Measurements from ENCODE around the gene MAML2.

MAML2 gene

GRCh38 chr11:96265220-96265737 is 77.7 kb downstream of the MAML2 start:
- no peak for DNase-seq

GRCh38 chr11:96264364-96264763 is 78.6 kb downstream of the MAML2 start:
- no peak for DNase-seq

DNA sequence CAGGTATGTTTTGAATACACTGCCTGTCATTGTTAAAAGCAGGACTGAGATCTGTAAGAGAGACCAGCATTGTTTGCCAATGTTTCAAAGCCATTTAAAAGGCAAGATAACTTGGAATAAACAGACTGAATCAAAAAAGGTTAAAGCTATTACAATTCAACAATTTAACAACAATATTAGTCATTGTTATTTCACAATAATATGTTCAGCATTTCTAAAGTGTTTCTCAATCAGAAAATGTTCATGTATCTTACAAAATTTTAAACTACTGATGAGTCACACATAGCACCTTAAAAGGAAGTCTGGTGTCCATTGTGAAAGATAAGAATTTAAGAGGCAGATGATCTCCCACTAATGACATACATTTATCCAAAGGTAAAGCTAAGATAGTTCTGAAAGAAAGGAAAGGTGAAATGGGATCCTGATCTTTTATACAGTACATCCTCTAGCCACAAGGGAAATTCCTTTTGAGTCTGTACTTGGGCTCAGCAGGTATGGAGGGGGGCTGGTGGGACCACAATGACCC is 79.7 kb downstream of the MAML2 start:
- DNase-seq = no peak

- DNase-seq = no peak
Measured at GRCh38 chr11:96260532-96260931, 82.5 kb downstream of the MAML2 start.

DNA sequence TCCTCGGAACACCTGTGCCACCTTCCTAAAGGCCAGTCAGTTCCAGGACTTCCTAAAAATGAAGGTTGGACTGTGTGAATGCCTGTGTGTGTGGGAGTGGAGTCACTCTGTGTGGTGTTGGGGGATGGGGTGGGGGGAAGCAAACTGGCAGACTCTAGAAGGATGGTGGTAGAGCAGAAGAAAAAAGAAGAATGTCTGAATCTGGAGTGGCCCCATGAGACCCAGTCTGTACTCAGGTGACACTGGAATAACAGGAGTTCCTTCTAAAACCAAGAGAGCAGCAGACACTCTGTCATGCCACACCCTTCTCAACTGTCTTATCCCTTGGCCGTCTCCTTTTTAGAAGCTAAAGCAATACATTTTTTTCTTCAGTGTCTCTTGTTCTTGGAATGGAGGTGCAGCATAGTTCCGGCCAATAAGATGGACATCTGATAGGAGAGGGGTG is 82.9 kb downstream of the MAML2 start:
- DNase-seq = peak; percentile 33

GRCh38 chr11:96259134-96259830 is 83.7 kb downstream of the MAML2 start:
- no peak for DNase-seq

- DNase-seq = peak; percentile 66
Measured at GRCh38 chr11:96257972-96258934, 84.7 kb downstream of the MAML2 start.

DNA sequence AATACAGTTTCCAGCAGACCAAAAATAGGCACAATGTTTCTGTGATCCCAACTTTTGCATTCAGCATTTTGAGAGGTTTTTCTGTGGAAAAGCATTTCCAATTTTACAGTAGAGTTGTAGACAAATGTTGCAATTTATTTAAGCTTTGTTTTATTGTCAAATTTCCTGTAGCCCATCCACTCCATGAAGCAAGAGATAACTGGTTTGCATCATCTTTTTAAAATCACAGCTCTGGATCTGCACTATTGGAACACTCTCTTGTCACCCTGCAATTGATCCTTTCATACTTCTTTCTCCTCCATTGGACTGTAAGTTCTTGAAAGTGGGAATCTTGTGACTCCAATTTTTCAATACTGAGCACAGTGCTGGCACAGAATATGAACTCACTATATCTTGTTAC is 86.0 kb downstream of the MAML2 start:
- DNase-seq = no peak

DNA sequence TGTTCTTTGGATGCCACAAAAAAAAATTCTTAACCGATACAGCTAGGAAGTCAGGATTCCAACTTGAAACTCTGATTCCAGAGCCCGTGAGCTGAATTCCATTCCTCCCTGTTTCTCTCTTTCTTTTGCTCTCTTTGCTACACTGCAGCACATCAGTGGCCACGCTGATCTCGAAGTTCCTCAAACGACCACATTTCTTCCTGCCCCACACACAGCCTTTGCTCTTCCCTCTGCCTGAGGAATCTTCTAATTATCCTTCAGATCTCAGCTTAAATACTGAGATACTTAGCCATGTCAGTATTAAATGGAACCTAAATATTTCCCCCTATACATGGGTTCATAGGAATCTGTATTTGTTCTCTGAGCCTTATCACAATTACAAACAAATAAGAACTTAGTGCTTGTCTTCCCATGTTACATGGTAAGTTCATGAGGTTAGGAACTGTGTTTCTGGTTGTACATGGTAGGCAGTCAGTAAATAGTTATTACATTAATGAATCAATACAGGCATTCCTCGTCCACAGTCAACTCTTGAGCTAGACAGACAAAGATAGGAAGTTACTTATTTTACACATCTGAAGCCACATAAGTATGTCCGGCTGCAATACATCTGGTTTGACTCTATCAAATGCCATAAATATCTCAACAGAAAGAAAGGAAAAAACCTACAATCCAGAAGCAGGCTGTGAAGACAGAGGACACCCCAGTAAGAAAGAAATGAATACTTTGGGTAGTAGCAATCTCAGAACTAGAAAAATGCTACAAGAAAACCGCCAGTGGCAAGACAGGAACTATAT is 86.6 kb downstream of the MAML2 start:
- DNase-seq = no peak

DNA sequence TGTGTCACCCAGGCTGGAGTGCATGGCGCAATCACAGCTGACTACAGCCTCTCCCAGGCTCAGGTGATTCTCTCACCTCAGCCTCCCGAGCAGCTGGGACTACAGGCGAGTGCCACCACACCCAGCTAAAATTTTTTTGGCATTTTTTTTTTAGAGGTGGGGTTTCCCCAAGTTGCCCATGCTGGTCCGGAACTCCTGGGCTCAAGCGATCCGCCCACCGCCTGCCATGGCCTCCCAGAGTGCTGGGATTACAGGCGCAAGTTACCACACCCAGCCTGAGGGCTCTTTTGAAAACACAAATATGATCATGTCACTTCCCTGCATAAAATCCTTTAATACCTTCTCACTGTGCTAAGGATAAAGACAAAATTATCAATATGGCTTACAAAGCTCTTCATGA is 88.1 kb downstream of the MAML2 start:
- no peak for DNase-seq

DNA sequence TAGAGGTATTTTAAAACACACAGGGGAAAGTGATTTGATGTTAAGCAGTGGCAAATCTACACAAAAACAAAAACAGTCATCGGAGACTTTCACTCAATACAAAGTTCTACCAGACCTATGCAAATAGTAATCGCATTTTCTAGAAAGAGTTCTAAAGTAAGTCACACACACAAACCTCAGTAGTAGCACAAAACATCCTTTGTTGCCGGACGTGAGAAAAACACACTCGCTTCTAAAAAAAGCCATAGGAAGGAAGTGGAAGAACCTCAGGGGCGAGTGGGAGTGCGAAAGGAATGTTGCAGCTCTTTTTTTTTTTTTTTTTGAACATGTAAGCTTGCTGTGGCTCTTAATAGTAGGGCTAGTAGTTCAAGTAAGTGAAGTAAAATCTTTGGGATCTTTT is 88.9 kb downstream of the MAML2 start:
- peak; percentile 53 for DNase-seq

DNA sequence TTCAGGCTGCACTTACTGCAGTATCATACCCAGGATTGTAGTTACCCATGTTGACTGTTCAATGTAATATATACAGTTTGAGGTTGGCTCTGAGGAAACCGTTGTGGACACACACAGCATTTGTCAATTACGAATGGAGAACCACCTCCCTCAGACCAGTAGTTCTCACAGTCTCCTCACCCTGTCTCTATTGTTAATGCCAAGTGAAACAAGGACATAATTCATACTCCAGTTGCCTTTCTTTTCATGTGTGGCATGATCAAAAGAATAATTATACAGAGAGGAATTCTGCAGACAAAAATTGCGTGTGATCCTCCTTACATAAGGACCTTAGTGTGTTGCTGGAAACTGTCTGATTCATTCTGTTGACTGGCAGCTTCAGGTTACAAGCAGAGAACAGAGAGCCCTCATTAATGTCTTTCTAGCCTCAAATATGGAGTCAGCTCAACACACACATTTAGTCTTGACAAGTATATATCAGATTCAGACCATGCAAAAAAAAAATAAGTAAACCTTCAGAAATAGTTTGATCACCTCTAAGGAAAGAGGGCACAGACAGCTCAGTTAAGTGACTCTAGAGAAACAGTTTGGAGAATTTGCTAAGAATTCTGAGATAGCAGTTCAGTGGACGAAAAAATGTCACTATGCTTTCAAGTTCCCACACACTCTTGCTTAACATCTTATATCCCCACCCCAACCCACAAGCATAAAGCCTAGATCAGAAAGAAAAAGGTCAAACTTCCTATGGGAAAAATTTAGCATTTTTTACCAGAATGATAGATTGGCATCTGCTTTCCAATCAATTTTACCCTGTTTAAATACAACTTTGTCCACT is 96.1 kb downstream of the MAML2 start:
- DNase-seq = no peak

DNA sequence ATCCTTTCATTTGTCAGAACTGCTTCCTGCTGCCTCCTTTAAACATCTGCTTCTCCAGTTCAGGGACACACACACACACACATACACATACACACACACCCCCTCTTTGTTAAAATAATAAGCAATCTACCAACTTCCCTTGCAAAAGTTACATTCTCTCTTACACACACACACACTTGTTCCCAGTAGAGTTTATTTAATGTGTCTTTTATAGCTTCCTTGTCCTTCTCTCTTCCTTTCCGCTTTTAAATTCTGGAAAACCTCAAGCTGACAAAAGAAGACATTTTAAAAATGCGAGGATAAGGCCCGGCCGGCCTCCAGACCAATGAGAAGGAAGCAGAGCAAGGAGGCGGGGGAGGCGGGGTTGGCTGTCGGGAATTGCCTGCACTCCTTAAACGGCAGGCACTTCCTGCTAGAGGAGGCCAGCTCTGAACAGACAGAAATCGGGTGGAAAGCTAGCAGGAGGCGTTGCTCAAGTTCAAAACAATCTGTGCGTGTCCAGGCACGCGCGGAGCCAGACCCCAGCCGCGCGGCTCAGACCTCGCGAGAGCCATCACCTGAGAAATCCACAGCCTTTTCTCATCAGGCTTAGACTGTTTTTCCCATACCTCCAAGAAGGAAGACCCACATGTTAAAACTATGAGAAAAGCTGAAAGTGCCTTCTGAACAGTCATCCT is 99.9 kb downstream of the MAML2 start:
- DNase-seq = peak; percentile 78

DNA sequence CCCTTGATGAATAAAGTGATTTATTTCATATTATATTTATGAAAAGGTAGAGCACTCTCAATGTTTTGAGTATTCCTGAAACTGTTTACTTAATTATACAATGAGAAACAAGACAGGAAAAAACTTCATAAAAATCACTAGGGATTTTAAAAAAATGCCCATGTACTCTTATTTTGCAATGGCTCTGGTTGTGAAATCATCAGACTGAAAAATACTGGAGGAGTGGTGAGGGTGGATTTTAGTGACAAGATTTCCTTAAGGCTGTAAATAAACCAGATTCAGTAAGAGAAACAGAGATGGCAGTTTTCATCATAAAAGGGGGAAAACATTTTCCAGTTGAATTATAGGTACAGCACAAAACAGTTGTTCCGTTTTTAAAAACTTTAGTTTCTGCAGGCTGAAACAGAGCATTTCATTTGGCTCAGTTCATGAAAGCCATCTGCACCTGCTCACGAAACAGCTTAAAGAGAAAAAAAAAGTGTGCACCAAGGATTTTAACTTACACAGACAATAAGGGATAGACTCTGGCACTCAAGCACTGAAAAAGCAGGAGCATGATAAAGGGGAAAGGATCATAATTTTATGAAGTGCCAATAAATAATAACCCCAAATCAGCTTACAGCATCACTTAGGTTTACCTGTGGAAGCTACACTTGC is 100.7 kb downstream of the MAML2 start:
- DNase-seq = no peak

GRCh38 chr11:96241331-96241841 is 101.6 kb downstream of the MAML2 start:
- DNase-seq = no peak

DNA sequence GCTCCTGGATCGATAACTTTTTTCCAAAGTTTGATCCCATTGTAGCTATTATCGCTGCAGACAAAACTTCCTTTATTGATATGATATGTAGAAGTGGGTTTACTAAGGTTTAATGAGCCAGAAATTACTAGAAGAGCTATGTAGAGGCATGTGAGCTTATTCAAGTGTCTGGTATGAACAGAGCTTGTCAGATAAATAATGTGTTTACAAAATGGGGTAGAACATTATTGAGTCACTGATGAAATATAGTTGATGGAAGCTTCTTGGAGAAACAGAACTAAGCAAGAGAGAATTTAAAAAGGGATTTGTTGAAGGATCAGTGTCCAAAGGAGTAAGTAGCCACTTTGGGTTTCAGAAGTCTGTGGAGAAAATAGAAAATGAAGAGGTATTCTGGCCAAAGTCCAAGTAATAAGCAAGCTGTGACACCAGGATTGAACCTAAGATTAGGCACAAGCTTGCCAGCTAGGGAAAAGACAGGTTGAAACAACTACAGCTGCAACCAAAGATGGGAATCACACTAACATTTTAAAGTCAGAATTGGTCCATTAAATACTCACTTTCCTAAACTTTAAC is 104.3 kb downstream of the MAML2 start:
- no peak for DNase-seq

DNA sequence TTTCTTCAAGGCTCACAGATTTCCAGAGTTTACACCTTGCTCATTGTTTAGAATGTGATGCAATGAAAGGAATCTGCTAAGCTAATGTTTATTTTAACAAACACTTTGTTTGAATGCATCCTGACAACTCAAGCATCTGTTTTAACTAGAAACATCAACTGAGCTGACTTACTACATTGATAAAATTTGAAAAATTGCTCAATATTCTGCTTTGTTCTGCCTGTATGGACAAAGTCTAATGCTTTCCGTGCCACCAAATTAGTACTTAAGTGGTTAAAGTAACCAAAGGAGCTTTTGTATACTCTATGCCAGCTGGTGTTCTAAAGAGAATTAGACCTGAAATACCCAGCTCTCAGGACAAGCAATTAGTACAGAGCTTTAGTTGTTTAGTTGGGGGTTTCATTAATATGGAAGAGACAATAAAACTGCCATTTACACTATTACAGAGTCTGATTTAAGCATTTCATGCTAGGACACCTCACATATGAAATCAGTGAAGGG is 105.2 kb downstream of the MAML2 start:
- DNase-seq = no peak

DNA sequence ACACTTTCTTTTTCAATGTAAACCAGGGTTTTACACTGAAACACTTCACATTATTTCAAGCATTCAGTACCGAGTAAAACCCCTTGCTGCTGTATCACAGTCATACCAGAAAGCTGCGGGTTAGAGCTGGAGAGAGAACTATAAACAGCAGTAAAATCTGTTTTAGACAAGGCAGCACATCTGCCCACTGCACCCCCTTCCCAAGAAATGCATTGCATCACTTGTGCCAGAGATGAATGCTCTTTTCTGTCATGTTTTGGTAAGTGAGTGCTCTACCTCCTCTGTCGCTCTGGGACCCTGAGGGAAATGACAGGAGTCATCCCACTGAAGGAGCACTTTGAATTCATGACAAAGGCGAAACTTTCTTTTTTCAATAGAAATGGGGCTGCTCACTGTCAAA is 107.2 kb downstream of the MAML2 start:
- peak; percentile 6 for DNase-seq

DNA sequence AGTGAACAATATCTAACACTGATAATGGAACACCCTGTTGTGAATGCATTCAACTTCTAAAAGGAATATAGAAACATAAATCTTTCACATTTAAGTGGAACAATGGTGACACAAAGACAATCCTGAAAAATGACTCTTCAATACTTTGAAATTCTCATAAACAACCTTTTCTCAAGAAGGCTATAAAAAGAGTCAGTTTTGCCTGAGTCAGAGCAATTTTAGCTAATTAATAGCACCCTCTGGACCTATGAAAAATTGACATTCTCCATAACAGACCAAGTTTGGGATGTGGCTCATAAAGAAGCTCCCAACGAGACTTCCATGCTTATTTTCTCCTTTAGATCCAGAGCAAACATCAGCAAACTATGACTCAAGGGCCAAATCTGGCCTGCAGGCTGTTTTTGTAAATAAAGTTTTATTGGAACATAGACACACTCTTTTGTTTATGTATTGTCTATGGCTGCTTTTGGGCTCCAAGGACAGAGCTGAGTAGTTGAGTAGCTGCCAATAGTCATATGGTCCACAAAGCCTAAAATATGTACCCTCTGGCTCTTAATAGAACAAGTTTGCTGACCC is 108.0 kb downstream of the MAML2 start:
- DNase-seq = no peak
